Measurements from ENCODE around the gene EYA3.

Gene EYA3

GRCh38 chr1:28112388-28113241, 24.2 kb upstream of the EYA3 start:
- DNase-seq, result no peak

GRCh38 chr1:28111157-28111556, 22.7 kb upstream of the EYA3 start:
- no peak for DNase-seq

- DNase-seq, result no peak
Observed at GRCh38 chr1:28110555-28110954, 22.1 kb upstream of the EYA3 start.

- no peak for DNase-seq
Observed at GRCh38 chr1:28109639-28110038, 21.2 kb upstream of the EYA3 start.

GRCh38 chr1:28108001-28108400, 19.6 kb upstream of the EYA3 start:
- no peak for DNase-seq

- DNase-seq, result peak; percentile 70
Observed at GRCh38 chr1:28104866-28105467, 16.6 kb upstream of the EYA3 start.

- DNase-seq, result no peak
Observed at GRCh38 chr1:28102189-28102588, 13.8 kb upstream of the EYA3 start.

GRCh38 chr1:28099050-28099769, 10.8 kb upstream of the EYA3 start:
- DNase-seq, result no peak

- DNase-seq, result no peak
Observed at GRCh38 chr1:28097100-28097472, 8.7 kb upstream of the EYA3 start.

- no peak for DNase-seq
Observed at GRCh38 chr1:28096210-28097099, 8.0 kb upstream of the EYA3 start.

- DNase-seq, result no peak
Observed at GRCh38 chr1:28091043-28091781, 2.8 kb upstream of the EYA3 start.

GRCh38 chr1:28087614-28088167, 719 bp downstream of the EYA3 start:
- DNase-seq, result no peak

- DNase-seq, result no peak
Observed at GRCh38 chr1:28086651-28087050, 1.8 kb downstream of the EYA3 start.

GRCh38 chr1:28085129-28085528, 3.3 kb downstream of the EYA3 start:
- DNase-seq, result no peak

- DNase-seq, result no peak
Observed at GRCh38 chr1:28083876-28084275, 4.5 kb downstream of the EYA3 start.

GRCh38 chr1:28078680-28079626, 9.5 kb downstream of the EYA3 start:
- no peak for DNase-seq

- DNase-seq, result no peak
Observed at GRCh38 chr1:28078262-28078661, 10.1 kb downstream of the EYA3 start.

GRCh38 chr1:28074892-28075511, 13.4 kb downstream of the EYA3 start:
- no peak for DNase-seq

GRCh38 chr1:28073867-28074266, 14.5 kb downstream of the EYA3 start:
- no peak for DNase-seq

- DNase-seq, result no peak
Observed at GRCh38 chr1:28071813-28072212, 16.6 kb downstream of the EYA3 start.

Measured in NCI-H1436 treated with DMSO at 0.1 percent for 48 hours (cell line).